WTC11 (cell line): ENCODE results near the gene ETNK1. TPM values are rescaled to one million over a fixed set of nuclear protein-coding genes. Genes with fewer than 3 reads are reported as not detected.
A peak's percentile ranks its signal among the peaks of the same experiment; 100 is the strongest.

Source experiments
- ATAC-seq: fragments of 200-7000 bp; cut with Tn5 transposase; 2 replicates; pipeline ENCODE4 v1.10.0; 2021; ENCODE audit warnings: mild to moderate bottlenecking, moderate library complexity
- CTCF ChIA-PET: fragments of 300-600 bp; sonication (Branson Sonifier 250); formaldehyde crosslinking; loops from one replicate; lab custom pipeline; 2021; ENCODE audit warnings: antibody characterized with exemption; lab: Charles Lee
- POLR2A ChIA-PET: fragments of 350-600 bp; sonication (Branson Sonifier 250); formaldehyde crosslinking; loops from one replicate; lab custom pipeline; 2021; ENCODE audit warnings: antibody characterized with exemption; lab: Charles Lee
- DNase-seq: peaks from one replicate; pipeline ENCODE4 v3.0.0; 2021; ENCODE audit warnings: low spot score
- H3K27ac Mint-ChIP-seq: 2 replicates; pipeline ENCODE4 v1.8.0; 2021; ENCODE audit warnings: mixed read lengths
- H3K27me3 Mint-ChIP-seq: 2 replicates; pipeline ENCODE4 v1.8.0; 2021; ENCODE audit warnings: low read depth, mild to moderate bottlenecking, moderate library complexity, mixed read lengths
- H3K36me3 Mint-ChIP-seq: 2 replicates; pipeline ENCODE4 v1.8.0; 2021; ENCODE audit warnings: mixed read lengths
- H3K4me1 Mint-ChIP-seq: 2 replicates; pipeline ENCODE4 v1.8.0; 2022; ENCODE audit warnings: mixed read lengths
- H3K4me3 Mint-ChIP-seq: 2 replicates; pipeline ENCODE4 v1.8.0; 2021; ENCODE audit warnings: mild to moderate bottlenecking, moderate library complexity, mixed read lengths
- H3K9me3 Mint-ChIP-seq: 2 replicates; pipeline ENCODE4 v1.8.0; 2021; ENCODE audit warnings: mixed read lengths
- ARID4B ChIP-seq: sonication (generic); formaldehyde crosslinking; IDR thresholded peaks from 2 replicates; pipeline ENCODE4 v1.8.0; 2023; ENCODE audit warnings: missing genetic modification reagents, mild to moderate bottlenecking, borderline replicate concordance
- ATF3 ChIP-seq: sonication (generic); formaldehyde crosslinking; conservative IDR thresholded peaks from 2 replicates; pipeline ENCODE4 v1.8.1; 2022; ENCODE audit warnings: mild to moderate bottlenecking, missing genetic modification reagents
- ATF6 ChIP-seq: sonication (generic); formaldehyde crosslinking; IDR thresholded peaks from 2 replicates; pipeline ENCODE4 v1.8.1; 2023; ENCODE audit warnings: mild to moderate bottlenecking, missing genetic modification reagents
- CDX4 ChIP-seq: fragments of 250-450 bp; sonication (Bioruptor Pico); IDR thresholded peaks from 2 replicates; pipeline ENCODE4 v1.9.0; 2021; ENCODE audit warnings: moderate library complexity, mild to moderate bottlenecking, inconsistent platforms, borderline replicate concordance
- CREM ChIP-seq: sonication (generic); formaldehyde crosslinking; IDR thresholded peaks from 2 replicates; pipeline ENCODE4 v1.8.1; 2022; ENCODE audit warnings: mild to moderate bottlenecking, missing genetic modification reagents, moderate library complexity
- ESRRA ChIP-seq: sonication (generic); formaldehyde crosslinking; IDR thresholded peaks from 2 replicates; pipeline ENCODE4 v1.8.1; 2022; ENCODE audit warnings: mild to moderate bottlenecking, missing genetic modification reagents, borderline replicate concordance
- ETV6 ChIP-seq: sonication (generic); formaldehyde crosslinking; IDR thresholded peaks from 2 replicates; pipeline ENCODE4 v1.8.1; 2022; ENCODE audit warnings: mild to moderate bottlenecking, missing genetic modification reagents
- FOXJ3 ChIP-seq: sonication (generic); formaldehyde crosslinking; IDR thresholded peaks from 2 replicates; pipeline ENCODE4 v1.9.0; 2021; ENCODE audit warnings: missing genetic modification reagents, mild to moderate bottlenecking, borderline replicate concordance
- JAZF1 ChIP-seq: fragments of 250-450 bp; sonication (Bioruptor Pico); IDR thresholded peaks from 2 replicates; pipeline ENCODE4 v1.9.0; 2021; ENCODE audit warnings: moderate library complexity, mild to moderate bottlenecking, inconsistent platforms
- MAX ChIP-seq: sonication (generic); formaldehyde crosslinking; IDR thresholded peaks from 2 replicates; pipeline ENCODE4 v1.8.0; 2022; ENCODE audit warnings: mild to moderate bottlenecking, missing genetic modification reagents
- NFATC4 ChIP-seq: fragments of 250-450 bp; sonication (Bioruptor Pico); IDR thresholded peaks from 2 replicates; pipeline ENCODE4 v1.9.0; 2021; ENCODE audit warnings: mild to moderate bottlenecking
- OVOL2 ChIP-seq: fragments of 250-450 bp; sonication (Bioruptor Pico); IDR thresholded peaks from 2 replicates; pipeline ENCODE4 v1.9.0; 2021; ENCODE audit warnings: mild to moderate bottlenecking, borderline replicate concordance
- PREB ChIP-seq: sonication (generic); formaldehyde crosslinking; IDR thresholded peaks from 2 replicates; pipeline ENCODE4 v1.8.1; 2022; ENCODE audit warnings: mild to moderate bottlenecking, missing genetic modification reagents, moderate library complexity, borderline replicate concordance
- TP53 ChIP-seq: sonication (generic); formaldehyde crosslinking; IDR thresholded peaks from 2 replicates; pipeline ENCODE4 v1.8.1; 2023; ENCODE audit warnings: mild to moderate bottlenecking, missing genetic modification reagents
- USF1 ChIP-seq: sonication (generic); formaldehyde crosslinking; IDR thresholded peaks from 2 replicates; pipeline ENCODE4 v1.8.0; 2022; ENCODE audit warnings: mild to moderate bottlenecking, missing genetic modification reagents
- ZNF138 ChIP-seq: sonication (generic); formaldehyde crosslinking; conservative IDR thresholded peaks from 2 replicates; pipeline ENCODE4 v1.8.1; 2022; ENCODE audit warnings: mild to moderate bottlenecking, moderate library complexity, missing genetic modification reagents
- ZNF219 ChIP-seq: sonication (generic); formaldehyde crosslinking; IDR thresholded peaks from 2 replicates; pipeline ENCODE4 v1.8.0; 2023; ENCODE audit warnings: missing genetic modification reagents, mild to moderate bottlenecking, borderline replicate concordance
- ZNF396 ChIP-seq: fragments of 250-450 bp; sonication (Bioruptor Pico); IDR thresholded peaks from 2 replicates; pipeline ENCODE4 v1.8.0; 2021; ENCODE audit warnings: mild to moderate bottlenecking, moderate library complexity, borderline replicate concordance
- total RNA-seq: library from RNA; stranded (reverse); gene quantifications from 3 replicates; pipeline ENCODE4 v1.2.3, GENCODE V29; 2021

ETNK1 gene
- total RNA-seq, 1 experiment from 2014 or later, result 81.3 TPM

GRCh38 chr12:22578328-22578727 lies 46.6 kb upstream of the ETNK1 start:
- Mint-ChIP-seq H3K4me3 (no peak overlapping the region), H3K27me3 (no peaks in the 10 kb centered on the region), H3K27ac (peak overlapping the region; percentile 77; the same call in 1 of the 2 replicates), H3K9me3 (peaks cover 12% of the 10 kb centered on the region), H3K4me1 (peaks cover 3% of the 10 kb centered on the region), H3K36me3 (peaks cover 8% of the 10 kb centered on the region)
- ATAC-seq (peak; percentile 75), DNase-seq (no peak)
- CTCF ChIA-PET, result interaction anchor here (0.9 kb wide), 1 partner anchor 49 kb away, joined by 3 read pairs; no protein-coding TSS in a partner anchor
- TF ChIP-seq NFATC4 (CRISPR knock-in tag) (no peak), ATF3 (no peak), ARID4B (CRISPR knock-in tag) (no peak), ZNF219 (CRISPR knock-in tag) (no peak), ETV6 (CRISPR knock-in tag) (no peak), ESRRA (CRISPR knock-in tag) (no peak), MAX (CRISPR knock-in tag) (no peak), PREB (no peak), ATF6 (no peak), CDX4 (CRISPR knock-in tag) (no peak), ZNF396 (CRISPR knock-in tag) (no peak), TP53 (no peak), FOXJ3 (CRISPR knock-in tag) (no peak)
- POLR2A ChIA-PET, result no interaction called here

GRCh38 chr12:22588817-22589216 lies 36.2 kb upstream of the ETNK1 start:
- DNase-seq, result no peak
- H3K27ac Mint-ChIP-seq, result no peak overlapping the region
- no peak for TF ChIP-seq USF1 (CRISPR knock-in tag)
- TF ChIP-seq ZNF138, result no peak
- no peak for TF ChIP-seq OVOL2 (CRISPR knock-in tag)
- TF ChIP-seq JAZF1 (CRISPR knock-in tag), result no peak
- no peak for TF ChIP-seq CREM
- TF ChIP-seq ATF3, result no peak
- no peak overlapping the region for H3K4me3 Mint-ChIP-seq
- peak; percentile 46; the same call in 1 of the 2 replicates for ATAC-seq
- ChIA-PET CTCF (interaction anchor here (0.8 kb wide), 1 partner anchor 59 kb away, joined by 3 read pairs; no protein-coding TSS in a partner anchor), POLR2A (interaction anchor here (0.7 kb wide), 1 partner anchor 286 kb away, joined by 6 read pairs; no protein-coding TSS in a partner anchor)
- peaks cover 14% of the 10 kb centered on the region for H3K4me1 Mint-ChIP-seq
- no peaks in the 10 kb centered on the region for H3K36me3 Mint-ChIP-seq
- no peaks in the 10 kb centered on the region for H3K9me3 Mint-ChIP-seq
- H3K27me3 Mint-ChIP-seq, result no peaks in the 10 kb centered on the region
